Right forelimb (tissue), 1 donor: ENCODE results near the gene CDKN2A.
"Not testable (repeated sequence)": the region's sequence is repeated elsewhere in the genome, so short reads cannot be mapped to it uniquely, and the experiment has no call there.

ENCODE experiments used
- DNase-seq: peaks from one replicate; pipeline ENCODE4 v3.0.0-alpha.2; 2018

CDKN2A gene

GRCh38 chr9:21976334-21976875 is 17.8 kb downstream of the CDKN2A start:
- DNase-seq = no peak

DNA sequence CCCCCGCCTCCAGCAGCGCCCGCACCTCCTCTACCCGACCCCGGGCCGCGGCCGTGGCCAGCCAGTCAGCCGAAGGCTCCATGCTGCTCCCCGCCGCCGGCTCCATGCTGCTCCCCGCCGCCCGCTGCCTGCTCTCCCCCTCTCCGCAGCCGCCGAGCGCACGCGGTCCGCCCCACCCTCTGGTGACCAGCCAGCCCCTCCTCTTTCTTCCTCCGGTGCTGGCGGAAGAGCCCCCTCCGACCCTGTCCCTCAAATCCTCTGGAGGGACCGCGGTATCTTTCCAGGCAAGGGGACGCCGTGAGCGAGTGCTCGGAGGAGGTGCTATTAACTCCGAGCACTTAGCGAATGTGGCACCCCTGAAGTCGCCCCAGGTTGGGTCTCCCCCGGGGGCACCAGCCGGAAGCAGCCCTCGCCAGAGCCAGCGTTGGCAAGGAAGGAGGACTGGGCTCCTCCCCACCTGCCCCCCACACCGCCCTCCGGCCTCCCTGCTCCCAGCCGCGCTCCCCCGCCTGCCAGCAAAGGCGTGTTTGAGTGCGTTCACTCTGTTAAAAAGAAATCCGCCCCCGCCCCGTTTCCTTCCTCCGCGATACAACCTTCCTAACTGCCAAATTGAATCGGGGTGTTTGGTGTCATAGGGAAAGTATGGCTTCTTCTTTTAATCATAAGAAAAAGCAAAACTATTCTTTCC is 19.3 kb downstream of the CDKN2A start:
- peak; percentile 60 for DNase-seq

GRCh38 chr9:21974343-21974721 is 19.9 kb downstream of the CDKN2A start:
- peak; percentile 49 for DNase-seq

DNA sequence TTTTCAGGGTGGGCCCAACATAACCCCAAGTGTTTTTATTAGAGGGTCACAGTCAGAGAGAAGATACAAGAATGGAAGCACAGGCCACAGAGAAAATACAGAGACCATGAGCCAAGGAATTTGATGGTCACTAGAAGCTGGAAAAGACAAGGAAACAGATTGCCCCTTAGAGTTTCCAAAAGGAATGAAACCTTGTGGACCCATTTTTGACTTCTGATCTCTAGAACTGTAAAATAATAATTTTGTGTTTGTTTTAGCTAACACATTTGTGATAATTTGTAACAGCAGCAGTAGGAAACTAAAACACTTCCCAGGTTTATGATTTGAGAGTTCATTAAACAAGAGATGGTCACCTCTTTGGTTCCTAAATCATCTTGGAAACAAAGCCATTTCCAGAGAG is 21.8 kb downstream of the CDKN2A start:
- DNase-seq = no peak

DNA sequence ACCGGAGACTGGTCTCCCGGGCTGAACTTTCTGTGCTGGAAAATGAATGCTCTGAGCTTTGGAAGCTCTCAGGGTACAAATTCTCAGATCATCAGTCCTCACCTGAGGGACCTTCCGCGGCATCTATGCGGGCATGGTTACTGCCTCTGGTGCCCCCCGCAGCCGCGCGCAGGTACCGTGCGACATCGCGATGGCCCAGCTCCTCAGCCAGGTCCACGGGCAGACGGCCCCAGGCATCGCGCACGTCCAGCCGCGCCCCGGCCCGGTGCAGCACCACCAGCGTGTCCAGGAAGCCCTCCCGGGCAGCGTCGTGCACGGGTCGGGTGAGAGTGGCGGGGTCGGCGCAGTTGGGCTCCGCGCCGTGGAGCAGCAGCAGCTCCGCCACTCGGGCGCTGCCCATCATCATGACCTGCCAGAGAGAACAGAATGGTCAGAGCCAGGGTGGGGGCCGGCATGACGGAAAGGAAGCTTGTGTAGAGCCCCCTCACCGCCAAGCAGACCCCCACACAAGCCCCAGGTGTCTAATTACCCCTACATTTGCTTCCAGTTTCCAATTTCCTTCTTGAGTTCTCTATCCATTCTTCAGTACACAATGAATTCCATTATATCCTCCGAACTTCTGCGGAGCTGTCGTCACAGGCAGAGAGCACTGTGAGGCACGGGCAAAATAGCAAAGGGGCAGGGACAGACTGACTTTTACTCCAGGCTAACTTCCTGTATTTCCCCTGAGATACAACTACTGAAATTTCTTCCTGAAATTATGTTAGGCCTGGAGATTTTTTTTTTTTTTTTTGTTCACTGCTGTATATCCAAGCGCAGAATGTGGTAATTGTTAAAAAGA is 23.2 kb downstream of the CDKN2A start:
- DNase-seq = peak; percentile 51

- DNase-seq = no peak
These were observed 24.0 kb downstream of the CDKN2A start for GRCh38 chr9:21969951-21970799.

- DNase-seq = no peak
These were observed 24.9 kb downstream of the CDKN2A start for GRCh38 chr9:21969011-21969940.

DNA sequence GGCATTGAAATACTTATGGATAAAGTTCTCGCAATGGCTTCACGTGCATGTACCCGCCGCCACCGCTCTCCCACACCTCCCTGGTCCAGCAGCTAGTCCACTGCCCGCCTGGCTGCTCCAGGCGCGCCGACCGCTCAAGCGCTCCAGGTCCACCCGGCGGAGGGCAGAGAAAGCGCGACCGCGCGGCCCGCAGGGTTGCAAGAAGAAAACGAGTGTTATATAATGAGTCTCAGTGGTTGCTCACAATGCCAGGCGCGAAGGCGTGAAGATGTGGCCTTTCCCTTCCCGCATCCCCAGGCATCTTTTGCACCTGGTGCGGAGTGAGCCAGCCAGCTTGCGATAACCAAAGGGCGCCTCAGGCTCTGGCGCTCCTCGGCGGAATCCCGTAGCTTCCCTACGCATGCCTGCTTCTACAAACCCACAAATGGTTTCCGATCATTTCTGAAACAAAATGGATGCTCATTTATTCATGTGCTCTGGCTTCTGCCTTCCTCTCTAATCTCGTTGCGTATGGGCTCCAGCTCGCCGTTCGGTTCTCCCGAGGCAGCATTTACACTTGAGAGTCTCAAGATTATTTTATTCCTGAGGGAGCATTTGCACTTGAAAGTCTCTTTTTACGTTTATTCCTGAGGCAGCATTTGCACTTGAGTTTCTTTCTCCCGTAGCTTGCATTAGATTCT is 25.7 kb downstream of the CDKN2A start:
- DNase-seq = no peak

DNA sequence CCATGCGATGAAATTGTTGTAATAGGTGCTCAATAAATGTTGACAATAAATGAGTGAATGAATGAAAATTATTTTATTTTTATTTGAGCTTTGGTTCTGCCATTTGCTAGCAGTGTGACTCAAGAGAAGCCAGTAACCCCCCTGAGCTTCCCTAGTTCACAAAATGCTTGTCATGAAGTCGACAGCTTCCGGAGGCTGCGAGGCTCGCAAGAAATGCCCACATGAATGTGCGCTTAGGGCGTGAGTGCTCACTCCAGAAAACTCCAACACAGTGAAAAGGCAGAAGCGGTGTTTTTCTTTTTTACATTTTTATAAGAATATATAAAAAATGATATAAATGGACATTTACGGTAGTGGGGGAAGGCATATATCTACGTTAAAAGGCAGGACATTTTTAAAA is 26.5 kb downstream of the CDKN2A start:
- DNase-seq = no peak

DNA sequence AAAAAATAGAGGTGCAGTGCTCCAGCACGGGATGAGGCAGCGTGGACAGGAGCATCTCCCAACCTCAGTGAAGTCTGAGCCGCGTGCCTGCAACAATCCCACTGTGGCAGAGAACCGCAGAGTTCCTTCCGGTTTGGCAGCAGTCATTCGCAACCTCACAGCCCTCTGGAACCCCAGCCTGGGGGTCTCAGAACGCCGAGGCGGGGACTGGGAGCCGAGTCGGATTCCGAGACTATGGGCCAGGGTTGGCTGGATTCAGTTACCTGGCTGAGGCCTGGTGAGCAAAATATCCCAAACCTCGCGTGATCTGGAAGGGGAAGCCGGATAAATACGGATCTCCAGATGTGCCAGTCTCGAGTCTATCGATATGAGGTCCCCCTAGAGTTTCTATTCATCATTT is 27.0 kb downstream of the CDKN2A start:
- DNase-seq = no peak

DNA sequence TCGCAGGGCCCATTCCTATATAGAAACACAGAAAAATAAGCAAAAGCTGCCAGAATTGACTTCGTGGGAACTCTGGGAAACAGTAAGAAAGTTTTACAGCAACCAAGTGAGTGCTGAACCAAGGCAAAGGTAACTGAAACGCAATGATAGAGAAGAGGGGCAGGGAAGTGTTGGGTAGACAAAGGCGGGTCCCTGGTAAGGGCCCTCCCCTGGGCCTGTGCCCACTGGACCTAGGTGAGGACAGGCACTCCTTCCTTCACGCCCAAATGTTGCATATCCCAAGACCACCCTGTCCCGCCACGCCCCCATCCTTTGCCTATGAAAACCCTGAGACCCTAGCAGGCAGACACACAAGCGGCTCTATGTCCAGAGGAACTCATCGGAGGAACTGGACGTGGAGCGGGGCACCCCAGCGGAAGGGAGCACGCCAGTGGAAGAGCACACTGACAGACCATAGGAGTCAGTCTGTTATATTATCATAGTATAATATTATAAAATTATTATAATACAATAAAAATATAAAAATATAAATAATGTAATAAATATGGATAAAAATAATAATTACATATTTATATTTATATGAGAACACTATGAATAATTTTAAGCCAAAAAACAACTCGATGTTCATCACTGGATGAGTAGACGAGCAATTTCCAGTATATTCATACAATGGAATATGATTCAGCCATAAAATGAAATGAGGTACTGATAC is 27.9 kb downstream of the CDKN2A start:
- DNase-seq = no peak

DNA sequence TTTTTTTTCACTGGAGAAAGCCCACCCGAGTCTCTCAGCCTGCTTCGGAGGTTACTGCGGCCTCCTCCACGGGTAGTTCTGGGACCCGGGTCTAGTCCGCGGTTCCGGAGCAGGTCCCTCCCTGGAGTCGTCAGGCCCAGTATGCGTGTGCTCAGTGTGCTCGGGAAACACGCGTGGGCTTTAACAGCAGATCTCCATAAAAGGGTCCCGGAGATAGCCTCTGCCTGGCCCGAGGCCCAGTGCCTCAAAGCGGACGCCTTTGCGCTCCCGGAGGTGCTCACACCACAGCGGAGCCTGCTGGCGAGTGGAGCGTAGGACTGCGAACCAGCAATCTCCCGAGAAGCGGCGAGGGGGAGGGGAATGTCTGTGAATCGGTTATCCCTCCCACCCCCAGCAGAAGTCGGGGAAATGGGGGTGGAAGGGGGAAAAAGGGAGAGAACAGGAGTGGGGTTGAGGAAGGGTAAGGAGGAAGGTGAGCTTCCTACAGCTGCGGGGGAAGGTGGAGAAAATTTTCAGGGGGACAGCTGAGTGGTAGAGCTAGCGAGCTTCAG is 28.7 kb downstream of the CDKN2A start:
- DNase-seq = peak; percentile 47

- peak; percentile 53 for DNase-seq
These were observed 29.2 kb downstream of the CDKN2A start for GRCh38 chr9:21964925-21965385.

DNA sequence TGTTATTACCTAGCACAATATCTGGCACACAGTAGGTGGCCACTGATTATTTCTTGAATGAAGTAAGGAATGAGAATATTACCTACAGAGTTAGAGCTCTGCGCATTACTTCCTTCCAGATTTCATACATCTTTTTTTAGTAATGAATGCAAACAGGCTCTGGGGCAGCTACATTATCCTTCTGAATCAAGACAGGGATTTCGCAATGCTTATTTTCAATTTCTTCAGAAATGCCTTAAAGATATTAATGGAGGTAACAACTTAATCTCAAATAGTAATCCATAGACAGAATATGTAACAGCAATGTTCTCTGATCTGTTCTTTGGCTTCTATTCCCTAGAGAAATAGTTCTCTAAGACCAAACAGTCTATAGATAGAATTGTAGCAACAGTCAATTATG is 32.6 kb downstream of the CDKN2A start:
- no peak for DNase-seq

DNA sequence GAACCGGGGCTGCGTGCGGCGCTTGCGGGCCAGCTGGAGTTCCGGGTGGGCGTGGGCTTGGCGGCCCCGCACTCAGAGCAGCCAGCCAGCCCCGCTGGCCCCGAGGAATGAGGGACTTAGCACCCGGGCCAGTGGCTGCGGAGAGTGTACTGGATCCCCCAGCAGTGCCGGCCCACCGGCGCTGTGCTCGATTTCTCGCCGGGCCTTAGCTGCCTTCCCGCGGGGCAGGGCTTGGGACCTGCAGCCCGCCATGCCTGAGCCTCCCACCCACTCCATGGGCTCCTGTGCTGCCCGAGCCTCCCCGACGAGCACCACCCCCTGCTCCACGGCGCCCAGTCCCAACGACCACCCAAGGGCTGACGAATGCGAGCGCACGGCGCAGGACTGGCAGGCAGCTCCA is 34.9 kb downstream of the CDKN2A start:
- not testable (repeated sequence) for DNase-seq

- DNase-seq = no peak
These were observed 35.4 kb downstream of the CDKN2A start for GRCh38 chr9:21958833-21959232.

GRCh38 chr9:21945606-21946005 is 48.6 kb downstream of the CDKN2A start:
- DNase-seq = no peak

DNA sequence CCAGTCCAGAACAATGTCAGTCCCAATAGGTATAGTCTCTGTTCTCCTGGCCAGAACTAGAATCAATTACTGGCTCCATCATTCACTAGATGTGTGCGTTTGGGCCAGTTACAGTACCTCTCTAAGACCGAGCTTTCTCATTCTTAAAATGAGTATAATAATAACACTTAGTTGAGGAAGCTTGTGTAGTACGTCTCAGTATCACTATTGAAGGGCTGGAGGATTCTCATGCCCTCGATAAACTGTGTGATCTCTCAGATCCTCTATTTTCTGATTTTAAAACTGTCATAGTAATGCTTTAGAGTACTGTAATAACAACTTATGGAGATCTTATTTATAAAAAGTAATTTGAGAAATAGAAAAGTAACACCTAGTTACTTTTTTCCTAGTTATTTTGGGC is 50.7 kb downstream of the CDKN2A start:
- DNase-seq = no peak

- no peak for DNase-seq
These were observed 52.7 kb downstream of the CDKN2A start for GRCh38 chr9:21941337-21941995.

- DNase-seq = no peak
These were observed 58.0 kb downstream of the CDKN2A start for GRCh38 chr9:21936161-21936560.
